Astrocyte of the spinal cord (primary cell): ENCODE data around the gene LPAR5.

Experiments
- DNase-seq: peaks from one replicate; pipeline ENCODE4 v3.0.0; 2011; ENCODE audit warnings: low read depth, low spot score
- H3K4me3 ChIP-seq: 2 replicates; pipeline ENCODE4 v1.5.1; 2011; ENCODE audit warnings: low read depth, mild to moderate bottlenecking, low read length, moderate library complexity
- CTCF ChIP-seq: IDR thresholded peaks from 2 replicates; pipeline ENCODE4 v1.5.1; 2012; ENCODE audit warnings: low read depth, mild to moderate bottlenecking, low read length, inconsistent platforms
- in situ Hi-C: cut with HindIII; loops from 2 replicates; pipeline ENCODE4 v1.10.0; 2017; ENCODE audit warnings: low sequenced_read_pairs

Gene LPAR5

GRCh38 chr12:6635856-6636531 lies at the start of gene LPAR5:
Gene LPAR5, minus strand, starts transcription at chr12:6635959. Its CDS starts 14,711 bp downstream, at chr12:6621248.
- TF ChIP-seq CTCF = no peak
- no peak within 1 kb of the TSS for H3K4me3 ChIP-seq
- DNase-seq = peak; percentile 46
- in situ Hi-C loops = no loop called here

- no peak for DNase-seq
- TF ChIP-seq CTCF = peak; percentile 46
- in situ Hi-C loops = no loop called here
- no peak overlapping the region for H3K4me3 ChIP-seq
Measured at GRCh38 chr12:6684609-6685008, 48.9 kb upstream of the LPAR5 start.

GRCh38 chr12:6676962-6677361 lies 41.2 kb upstream of the LPAR5 start:
- H3K4me3 ChIP-seq = no peak overlapping the region
- in situ Hi-C loops = no loop called here
- no peak for TF ChIP-seq CTCF
- DNase-seq = no peak

GRCh38 chr12:6672143-6672542 lies 36.4 kb upstream of the LPAR5 start:
- no peak overlapping the region for H3K4me3 ChIP-seq
- DNase-seq = no peak
- in situ Hi-C loops = no loop called here
- no peak for TF ChIP-seq CTCF

GRCh38 chr12:6667559-6668210 lies 31.9 kb upstream of the LPAR5 start:
- no peak for TF ChIP-seq CTCF
- in situ Hi-C loops = no loop called here
- H3K4me3 ChIP-seq = no peak overlapping the region
- DNase-seq = no peak

GRCh38 chr12:6666211-6666610 lies 30.5 kb upstream of the LPAR5 start:
- no peak for TF ChIP-seq CTCF
- H3K4me3 ChIP-seq = no peak overlapping the region
- peak; percentile 16 for DNase-seq
- in situ Hi-C loops = no loop called here
